GM21786 (cell line): ENCODE measurements around the gene DLG2.

Experiments
- ATAC-seq: cut with Tn5 transposase; IDR thresholded peaks from one replicate; pipeline ENCODE4 v1.9.1; 2021; ENCODE audit not compliant: unreplicated experiment

Gene DLG2

GRCh38 chr11:83972536-83972935, 1654.6 kb downstream of the DLG2 start:
- no peak for ATAC-seq

GRCh38 chr11:83971063-83971462, 1656.1 kb downstream of the DLG2 start:
- peak; percentile 47 for ATAC-seq

GRCh38 chr11:83970061-83970671, 1657.0 kb downstream of the DLG2 start:
- peak; percentile 68 for ATAC-seq

GRCh38 chr11:83957038-83957900, 1669.9 kb downstream of the DLG2 start:
- ATAC-seq, result no peak

- no peak for ATAC-seq
Observed at GRCh38 chr11:83956119-83956697, 1670.9 kb downstream of the DLG2 start.

GRCh38 chr11:83954780-83955179, 1672.4 kb downstream of the DLG2 start:
- ATAC-seq, result no peak

- ATAC-seq, result no peak
Observed at GRCh38 chr11:83951521-83951920, 1675.6 kb downstream of the DLG2 start.

- ATAC-seq, result no peak
Observed at GRCh38 chr11:83948200-83948599, 1678.9 kb downstream of the DLG2 start.

- no peak for ATAC-seq
Observed at GRCh38 chr11:83945976-83946375, 1681.2 kb downstream of the DLG2 start.

- ATAC-seq, result no peak
Observed at GRCh38 chr11:83941050-83941449, 1686.1 kb downstream of the DLG2 start.

- ATAC-seq, result peak; percentile 64
Observed at GRCh38 chr11:83938148-83938547, 1689.0 kb downstream of the DLG2 start.

- ATAC-seq, result no peak
Observed at GRCh38 chr11:83933008-83933407, 1694.1 kb downstream of the DLG2 start.

- no peak for ATAC-seq
Observed at GRCh38 chr11:83927422-83927821, 1699.7 kb downstream of the DLG2 start.

GRCh38 chr11:83924795-83925542, 1702.2 kb downstream of the DLG2 start:
- ATAC-seq, result no peak

GRCh38 chr11:83923961-83924360, 1703.2 kb downstream of the DLG2 start:
- no peak for ATAC-seq

- no peak for ATAC-seq
Observed at GRCh38 chr11:83922953-83923352, 1704.2 kb downstream of the DLG2 start.

- no peak for ATAC-seq
Observed at GRCh38 chr11:83922318-83922717, 1704.8 kb downstream of the DLG2 start.

- ATAC-seq, result no peak
Observed at GRCh38 chr11:83921447-83922192, 1705.5 kb downstream of the DLG2 start.

GRCh38 chr11:83918476-83918875, 1708.7 kb downstream of the DLG2 start:
- ATAC-seq, result no peak

- ATAC-seq, result no peak
Observed at GRCh38 chr11:83914995-83915394, 1712.1 kb downstream of the DLG2 start.
